Measurements from ENCODE around the gene LRRK2. TPM values are rescaled to one million over a fixed set of nuclear protein-coding genes. Genes with fewer than 3 reads are reported as not detected.

The LRRK2 gene
- total RNA-seq, 1 donor from 2014 or later: 37.1 TPM

GRCh38 chr12:40313928-40314327 lies 89.1 kb downstream of the LRRK2 start:
- H3K27ac ChIP-seq: no peak overlapping the region
- DNase-seq (ENCODE audit: extremely low spot score in 2 of 2): no peak
- H3K4me3 ChIP-seq: no peak overlapping the region
- no peaks in the 10 kb centered on the region for H3K9me3 ChIP-seq
- no peaks in the 10 kb centered on the region for H3K27me3 ChIP-seq
- H3K4me1 ChIP-seq: no peaks in the 10 kb centered on the region
- H3K36me3 ChIP-seq: peaks cover 0 to 4% of the 10 kb centered on the region in 2 donors
- intact Hi-C loops (cut with DNase I): loop anchor here (10.0 kb wide), 1 partner anchor 159 kb away; no protein-coding TSS in a partner anchor
- TF ChIP-seq CTCF (IDR thresholded peaks at IDR 0.05) (no peak), POLR2AphosphoS5 (IDR thresholded peaks at IDR 0.05; ENCODE audit: insufficient read depth in 1 of 2, low read depth in 1 of 2) (no peak)

- Histone ChIP-seq H3K4me1 (no peaks in the 10 kb centered on the region), H3K4me3 (no peak overlapping the region), H3K36me3 (peaks cover 0 to 4% of the 10 kb centered on the region in 2 donors), H3K27ac (no peak overlapping the region), H3K27me3 (no peaks in the 10 kb centered on the region), H3K9me3 (no peaks in the 10 kb centered on the region)
- DNase-seq (ENCODE audit: extremely low spot score in 2 of 2): no peak
- intact Hi-C loops (cut with DNase I): loop anchor here (10.0 kb wide), 1 partner anchor 160 kb away; no protein-coding TSS in a partner anchor
- TF ChIP-seq POLR2AphosphoS5 (IDR thresholded peaks at IDR 0.05; ENCODE audit: insufficient read depth in 1 of 2, low read depth in 1 of 2) (no peak), POLR2A (IDR thresholded peaks at IDR 0.05) (no peak), CTCF (IDR thresholded peaks at IDR 0.05) (no peak)
Observed at GRCh38 chr12:40314927-40315326, 90.1 kb downstream of the LRRK2 start.

GRCh38 chr12:40315375-40315774 lies 90.6 kb downstream of the LRRK2 start:
- Histone ChIP-seq H3K9me3 (no peaks in the 10 kb centered on the region), H3K4me3 (no peak overlapping the region), H3K27ac (no peak overlapping the region), H3K4me1 (no peaks in the 10 kb centered on the region), H3K27me3 (no peaks in the 10 kb centered on the region), H3K36me3 (peaks cover 0 to 4% of the 10 kb centered on the region in 2 donors)
- TF ChIP-seq POLR2A (IDR thresholded peaks at IDR 0.05) (no peak), POLR2AphosphoS5 (IDR thresholded peaks at IDR 0.05; ENCODE audit: insufficient read depth in 1 of 2, low read depth in 1 of 2) (no peak), CTCF (IDR thresholded peaks at IDR 0.05) (no peak)
- DNase-seq (ENCODE audit: extremely low spot score in 2 of 2): no peak
- intact Hi-C loops (cut with DNase I): loop anchor here (10.0 kb wide), 1 partner anchor 161 kb away; no protein-coding TSS in a partner anchor

- no peak for DNase-seq (ENCODE audit: extremely low spot score in 2 of 2)
- no peaks in the 10 kb centered on the region for H3K27me3 ChIP-seq
- peaks cover 0 to 10% of the 10 kb centered on the region in 2 donors for H3K36me3 ChIP-seq
- H3K4me1 ChIP-seq: no peaks in the 10 kb centered on the region
- no peak overlapping the region for H3K4me3 ChIP-seq
- intact Hi-C loops (cut with DNase I): no loop called here
- no peak overlapping the region for H3K27ac ChIP-seq
- TF ChIP-seq CTCF (IDR thresholded peaks at IDR 0.05): no peak
- TF ChIP-seq POLR2AphosphoS5 (IDR thresholded peaks at IDR 0.05; ENCODE audit: insufficient read depth in 1 of 2, low read depth in 1 of 2): no peak
- TF ChIP-seq POLR2A (IDR thresholded peaks at IDR 0.05): no peak
- H3K9me3 ChIP-seq: no peaks in the 10 kb centered on the region
Observed at GRCh38 chr12:40324261-40324660, 99.5 kb downstream of the LRRK2 start.

GRCh38 chr12:40325349-40325960 lies 100.7 kb downstream of the LRRK2 start:
- H3K4me1 ChIP-seq: no peaks in the 10 kb centered on the region
- H3K36me3 ChIP-seq: peaks cover 0 to 22% of the 10 kb centered on the region in 2 donors
- H3K27me3 ChIP-seq: no peaks in the 10 kb centered on the region
- no peak overlapping the region for H3K4me3 ChIP-seq
- TF ChIP-seq CTCF (IDR thresholded peaks at IDR 0.05) (no peak), POLR2A (IDR thresholded peaks at IDR 0.05) (no peak), POLR2AphosphoS5 (IDR thresholded peaks at IDR 0.05; ENCODE audit: insufficient read depth in 1 of 2, low read depth in 1 of 2) (no peak)
- intact Hi-C loops (cut with DNase I): no loop called here
- DNase-seq (ENCODE audit: extremely low spot score in 2 of 2): no peak
- no peaks in the 10 kb centered on the region for H3K9me3 ChIP-seq
- no peak overlapping the region for H3K27ac ChIP-seq

All from vagina (tissue), 2 donors.